ENCODE results near the gene RTTN.
"Not testable (repeated sequence)": the region's sequence is repeated elsewhere in the genome, so short reads cannot be mapped to it uniquely, and the experiment has no call there.

DNA sequence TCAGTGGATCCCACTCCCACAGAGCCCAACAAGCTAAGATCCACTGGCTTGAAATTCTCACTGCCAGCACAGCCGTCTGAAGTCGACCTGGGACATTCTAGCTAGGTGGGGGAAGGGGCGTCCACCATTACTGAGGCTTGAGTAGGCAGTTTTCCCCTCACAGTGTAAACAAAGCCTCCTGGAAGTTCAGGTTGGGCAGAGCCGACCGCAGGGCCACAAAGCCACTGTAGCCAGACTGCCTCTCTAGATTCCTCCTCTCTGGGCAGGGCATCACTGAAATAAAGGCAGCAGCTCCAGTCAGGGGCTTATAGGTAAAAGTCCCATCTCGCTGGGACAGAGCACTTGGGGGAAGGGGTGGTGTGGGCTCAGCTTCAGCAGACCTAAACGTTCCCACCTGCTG is 31.4 kb upstream of the RTTN start:
- TF ChIP-seq, protein P1, sequence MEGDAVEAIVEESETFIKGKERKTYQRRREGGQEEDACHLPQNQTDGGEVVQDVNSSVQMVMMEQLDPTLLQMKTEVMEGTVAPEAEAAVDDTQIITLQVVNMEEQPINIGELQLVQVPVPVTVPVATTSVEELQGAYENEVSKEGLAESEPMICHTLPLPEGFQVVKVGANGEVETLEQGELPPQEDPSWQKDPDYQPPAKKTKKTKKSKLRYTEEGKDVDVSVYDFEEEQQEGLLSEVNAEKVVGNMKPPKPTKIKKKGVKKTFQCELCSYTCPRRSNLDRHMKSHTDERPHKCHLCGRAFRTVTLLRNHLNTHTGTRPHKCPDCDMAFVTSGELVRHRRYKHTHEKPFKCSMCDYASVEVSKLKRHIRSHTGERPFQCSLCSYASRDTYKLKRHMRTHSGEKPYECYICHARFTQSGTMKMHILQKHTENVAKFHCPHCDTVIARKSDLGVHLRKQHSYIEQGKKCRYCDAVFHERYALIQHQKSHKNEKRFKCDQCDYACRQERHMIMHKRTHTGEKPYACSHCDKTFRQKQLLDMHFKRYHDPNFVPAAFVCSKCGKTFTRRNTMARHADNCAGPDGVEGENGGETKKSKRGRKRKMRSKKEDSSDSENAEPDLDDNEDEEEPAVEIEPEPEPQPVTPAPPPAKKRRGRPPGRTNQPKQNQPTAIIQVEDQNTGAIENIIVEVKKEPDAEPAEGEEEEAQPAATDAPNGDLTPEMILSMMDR (IDR thresholded peaks at IDR 0.05), result not testable (repeated sequence)
- not testable (repeated sequence) for TF ChIP-seq MAX (IDR thresholded peaks at IDR 0.05); POLR2AphosphoS2 (conservative IDR thresholded peaks at IDR 0.05; ENCODE audit: low read length); RAD21 (conservative IDR thresholded peaks at IDR 0.05 in 1 of 2, IDR thresholded peaks at IDR 0.05 in 1 of 2); KDM1A (IDR thresholded peaks at IDR 0.05; ENCODE audit: low read depth); CBX8 (IDR thresholded peaks at IDR 0.05); PBX3 (IDR thresholded peaks at IDR 0.05); CHD4 (IDR thresholded peaks at IDR 0.05; ENCODE audit: borderline replicate concordance); NPAS2 (CRISPR knock-in tag; IDR thresholded peaks at IDR 0.05; ENCODE audit: borderline replicate concordance); JUN (IDR thresholded peaks at IDR 0.05); ZFP36 (IDR thresholded peaks at IDR 0.05; ENCODE audit: borderline replicate concordance, partially characterized antibody)

Measured in A549 (cell line).